ENCODE data around the gene IL2RG.

DNA sequence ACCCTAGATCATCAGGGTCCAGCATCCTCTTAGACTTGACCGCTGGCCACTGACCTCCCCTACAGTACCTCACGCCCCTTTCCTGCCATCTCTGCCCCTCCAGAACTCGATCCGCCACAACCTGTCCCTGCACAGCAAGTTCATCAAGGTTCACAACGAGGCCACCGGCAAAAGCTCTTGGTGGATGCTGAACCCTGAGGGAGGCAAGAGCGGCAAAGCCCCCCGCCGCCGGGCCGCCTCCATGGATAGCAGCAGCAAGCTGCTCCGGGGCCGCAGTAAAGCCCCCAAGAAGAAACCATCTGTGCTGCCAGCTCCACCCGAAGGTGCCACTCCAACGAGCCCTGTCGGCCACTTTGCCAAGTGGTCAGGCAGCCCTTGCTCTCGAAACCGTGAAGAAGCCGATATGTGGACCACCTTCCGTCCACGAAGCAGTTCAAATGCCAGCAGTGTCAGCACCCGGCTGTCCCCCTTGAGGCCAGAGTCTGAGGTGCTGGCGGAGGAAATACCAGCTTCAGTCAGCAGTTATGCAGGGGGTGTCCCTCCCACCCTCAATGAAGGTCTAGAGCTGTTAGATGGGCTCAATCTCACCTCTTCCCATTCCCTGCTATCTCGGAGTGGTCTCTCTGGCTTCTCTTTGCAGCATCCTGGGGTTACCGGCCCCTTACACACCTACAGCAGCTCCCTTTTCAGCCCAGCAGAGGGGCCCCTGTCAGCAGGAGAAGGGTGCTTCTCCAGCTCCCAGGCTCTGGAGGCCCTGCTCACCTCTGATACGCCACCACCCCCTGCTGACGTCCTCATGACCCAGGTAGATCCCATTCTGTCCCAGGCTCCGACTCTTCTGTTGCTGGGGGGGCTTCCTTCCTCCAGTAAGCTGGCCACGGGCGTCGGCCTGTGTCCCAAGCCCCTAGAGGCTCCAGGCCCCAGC lies 10.5 kb downstream of the IL2RG start:
- TF ChIP-seq, protein P1, sequence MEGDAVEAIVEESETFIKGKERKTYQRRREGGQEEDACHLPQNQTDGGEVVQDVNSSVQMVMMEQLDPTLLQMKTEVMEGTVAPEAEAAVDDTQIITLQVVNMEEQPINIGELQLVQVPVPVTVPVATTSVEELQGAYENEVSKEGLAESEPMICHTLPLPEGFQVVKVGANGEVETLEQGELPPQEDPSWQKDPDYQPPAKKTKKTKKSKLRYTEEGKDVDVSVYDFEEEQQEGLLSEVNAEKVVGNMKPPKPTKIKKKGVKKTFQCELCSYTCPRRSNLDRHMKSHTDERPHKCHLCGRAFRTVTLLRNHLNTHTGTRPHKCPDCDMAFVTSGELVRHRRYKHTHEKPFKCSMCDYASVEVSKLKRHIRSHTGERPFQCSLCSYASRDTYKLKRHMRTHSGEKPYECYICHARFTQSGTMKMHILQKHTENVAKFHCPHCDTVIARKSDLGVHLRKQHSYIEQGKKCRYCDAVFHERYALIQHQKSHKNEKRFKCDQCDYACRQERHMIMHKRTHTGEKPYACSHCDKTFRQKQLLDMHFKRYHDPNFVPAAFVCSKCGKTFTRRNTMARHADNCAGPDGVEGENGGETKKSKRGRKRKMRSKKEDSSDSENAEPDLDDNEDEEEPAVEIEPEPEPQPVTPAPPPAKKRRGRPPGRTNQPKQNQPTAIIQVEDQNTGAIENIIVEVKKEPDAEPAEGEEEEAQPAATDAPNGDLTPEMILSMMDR (IDR thresholded peaks at IDR 0.05; ENCODE audit: low read length), result no peak
- TF ChIP-seq EZH2 (IDR thresholded peaks at IDR 0.05; ENCODE audit: borderline replicate concordance, low read length), result no peak
